Measurements from ENCODE around the gene CANT1.

DNA sequence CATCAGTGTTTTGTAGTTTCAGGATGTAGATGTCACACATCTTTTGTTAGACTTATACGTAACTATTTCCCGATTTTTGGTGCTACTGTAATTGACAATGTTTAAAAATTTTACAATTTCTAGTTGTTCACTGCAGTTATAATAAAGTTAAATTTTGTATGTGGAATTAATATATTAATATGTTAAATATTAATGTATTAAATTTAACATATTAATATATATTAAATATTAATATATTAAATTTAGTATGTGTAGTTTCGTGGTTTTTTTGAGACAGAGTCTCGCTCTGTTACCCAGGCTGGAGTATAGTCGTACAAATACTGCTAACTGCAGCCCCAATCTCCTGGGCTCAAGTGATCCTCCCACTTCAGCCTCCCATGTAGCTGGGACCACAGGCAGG, 24.2 kb downstream of the CANT1 start:
- TF ChIP-seq CTCF (conservative IDR thresholded peaks at IDR 0.05) (no peak), ZFX (IDR thresholded peaks at IDR 0.05) (no peak)
